NAMALWA (cell line): ENCODE data around the gene MORC4.

ENCODE experiments used
- DNase-seq: peaks from one replicate; pipeline ENCODE4 v3.0.0-alpha.2; 2015; ENCODE audit warnings: low spot score

Gene MORC4

DNA sequence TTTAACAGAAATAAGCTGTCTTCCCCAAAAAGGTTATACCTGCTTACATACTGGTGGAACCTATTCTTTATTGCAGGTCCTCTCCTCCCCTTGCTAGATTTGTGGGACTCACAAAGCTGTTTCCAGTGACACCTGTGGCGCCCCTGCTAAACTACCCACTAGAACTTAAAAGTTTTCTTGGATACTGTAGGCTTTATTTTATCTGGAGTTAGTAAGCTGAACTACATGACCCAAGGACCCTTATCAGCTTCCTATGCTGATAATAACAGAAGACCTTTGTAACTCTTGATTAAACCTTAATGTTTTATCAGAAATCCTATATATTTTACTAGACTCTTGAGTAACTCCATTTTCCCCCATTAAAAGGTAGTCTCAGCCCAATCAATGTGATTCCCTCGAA is 47.5 kb downstream of the MORC4 start:
- no peak for DNase-seq

DNA sequence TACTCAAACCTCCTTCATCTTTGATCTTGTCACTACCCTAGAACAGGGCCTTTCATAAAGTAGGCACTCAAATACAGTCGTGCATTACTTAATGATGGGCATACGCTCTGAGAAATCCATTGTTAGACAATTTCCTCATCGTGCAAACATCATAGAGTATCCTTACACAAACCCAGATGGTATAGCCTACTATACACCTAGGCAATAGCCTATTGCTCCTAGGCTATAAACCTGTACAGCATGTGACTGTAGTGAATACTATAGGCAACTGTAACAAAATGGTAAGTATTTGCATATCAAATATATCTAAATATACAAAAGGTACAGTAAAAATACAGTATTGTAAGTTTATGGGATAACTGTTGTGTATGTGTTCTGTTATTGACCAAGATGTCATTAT is 47.9 kb downstream of the MORC4 start:
- no peak for DNase-seq

DNA sequence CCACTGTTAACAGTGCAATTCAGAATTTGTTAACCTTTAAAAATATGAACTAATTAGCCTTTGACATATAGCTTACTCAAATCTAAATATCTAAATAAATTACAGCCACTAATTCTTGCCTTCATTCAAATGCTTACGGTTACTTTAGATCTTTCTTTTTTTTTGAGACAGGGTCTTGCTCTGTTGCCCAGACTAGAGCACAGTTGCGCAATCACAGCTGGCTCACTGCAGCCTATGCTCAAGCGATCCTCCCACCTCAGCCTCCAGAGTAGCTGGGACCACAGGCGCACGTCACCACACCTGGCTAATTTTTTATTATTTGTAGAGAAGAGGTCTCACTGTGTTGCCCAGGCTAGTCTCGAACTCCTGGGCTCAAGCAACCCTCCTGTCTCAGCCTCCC is 48.8 kb downstream of the MORC4 start:
- no peak for DNase-seq

DNA sequence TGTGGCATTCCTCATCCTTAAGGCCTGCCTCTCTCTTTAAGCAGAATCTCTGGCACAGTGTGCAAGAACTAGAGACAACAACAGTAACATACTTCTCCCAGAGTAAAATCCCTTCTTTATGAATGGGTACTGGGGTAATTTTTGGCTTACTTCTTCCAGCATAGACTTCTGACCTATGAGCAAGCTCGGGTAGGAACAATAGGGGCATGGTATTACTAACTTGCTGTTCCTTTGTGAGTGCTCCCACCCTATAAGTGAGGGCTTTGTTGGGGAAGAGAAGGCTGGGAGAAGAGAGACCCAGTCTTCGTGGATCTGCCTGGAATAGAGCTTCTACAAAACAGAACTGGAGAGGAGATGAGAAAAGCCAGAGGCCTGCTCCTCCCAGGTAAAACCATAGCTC is 49.6 kb downstream of the MORC4 start:
- DNase-seq = no peak

DNA sequence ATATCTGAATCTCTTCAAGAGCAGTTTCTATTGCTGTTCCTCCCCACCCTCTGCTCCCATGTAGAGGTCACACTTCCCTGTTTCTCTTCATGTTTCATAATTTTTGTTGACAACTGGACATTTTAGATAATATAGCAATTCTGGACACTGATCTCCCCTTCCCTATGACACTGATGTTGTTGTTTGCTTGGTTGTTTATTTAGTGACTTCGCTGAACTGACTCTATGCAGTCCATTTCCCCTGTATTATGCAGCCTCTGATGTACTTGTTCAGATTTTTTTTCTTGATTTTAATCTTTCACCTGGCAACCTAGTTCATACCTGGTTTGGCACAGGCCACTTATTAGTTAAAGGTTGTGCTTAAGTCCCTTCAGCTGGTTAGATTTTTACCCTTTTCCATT is 50.6 kb downstream of the MORC4 start:
- no peak for DNase-seq

DNA sequence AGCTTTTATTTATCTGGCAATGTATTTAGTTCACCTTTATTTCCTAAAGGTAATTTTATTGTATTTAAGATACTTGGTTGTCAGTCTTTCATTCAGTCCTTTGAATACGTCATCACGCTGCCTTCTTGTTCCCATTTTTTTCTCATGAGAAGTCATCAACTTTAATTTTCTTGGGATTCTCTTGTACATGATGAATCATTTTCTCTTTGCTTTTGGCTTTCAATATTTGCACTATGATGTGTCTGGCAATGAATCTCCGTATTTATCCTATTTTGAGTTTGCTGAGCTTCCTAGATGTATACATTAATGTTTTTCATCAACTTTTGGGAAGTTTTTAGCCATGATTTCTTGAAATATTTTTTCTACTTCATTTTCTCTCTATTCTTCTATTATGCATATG is 51.4 kb downstream of the MORC4 start:
- DNase-seq = no peak

DNA sequence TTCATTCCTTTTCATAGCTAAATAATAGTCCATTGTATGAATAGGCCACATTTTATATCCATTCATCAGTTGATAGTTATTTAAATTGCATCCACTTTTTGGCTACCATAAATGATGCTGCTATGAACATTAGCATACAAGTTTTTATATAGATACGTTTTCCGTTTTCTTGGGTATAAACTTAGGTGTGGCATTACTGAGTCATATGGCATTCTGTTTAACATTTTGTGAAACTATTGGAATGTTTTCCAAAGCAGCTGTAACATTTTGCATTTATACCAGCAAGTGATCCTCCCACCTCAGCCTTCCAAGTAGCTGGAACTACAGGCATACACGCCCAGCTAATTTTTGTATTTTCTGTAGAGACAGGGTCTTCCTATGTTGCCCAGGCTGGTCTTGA is 53.5 kb downstream of the MORC4 start:
- no peak for DNase-seq

DNA sequence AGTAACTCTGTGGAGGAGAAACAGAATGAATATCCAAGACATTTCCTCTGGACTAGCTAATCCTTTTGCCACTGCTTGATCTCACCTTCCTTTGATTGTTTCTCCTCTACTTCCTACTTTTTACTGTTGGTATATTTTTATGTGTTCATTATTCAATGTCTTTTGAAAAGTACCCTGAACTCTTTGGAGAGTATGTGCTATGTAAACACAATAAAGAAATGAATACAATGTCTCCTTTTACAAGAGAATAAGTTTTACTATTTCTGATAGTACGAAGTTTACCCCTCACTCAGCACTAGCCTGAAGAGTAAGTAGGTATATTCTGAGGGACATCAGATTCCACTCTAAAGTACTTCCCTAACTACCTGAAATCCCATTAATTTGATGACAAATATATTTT is 59.9 kb downstream of the MORC4 start:
- DNase-seq = no peak

DNA sequence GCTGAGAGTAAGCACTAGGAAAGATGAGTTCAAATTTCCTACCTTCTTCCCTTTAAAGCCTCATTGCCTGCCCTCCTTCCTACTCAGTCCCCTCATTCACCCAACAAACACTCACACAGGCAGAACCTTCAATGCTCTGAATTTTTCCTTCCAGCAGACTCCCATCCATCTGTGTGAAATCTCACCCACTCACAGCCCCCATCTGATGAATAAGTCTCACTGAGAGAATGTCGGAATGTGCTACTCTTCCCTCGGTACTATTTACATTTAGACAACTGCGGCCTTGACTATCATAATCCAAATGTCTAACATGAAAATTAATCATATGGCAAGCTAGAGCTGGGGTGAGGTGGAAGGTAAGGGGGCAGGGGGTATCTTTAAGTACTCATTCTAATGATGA is 60.4 kb downstream of the MORC4 start:
- no peak for DNase-seq

DNA sequence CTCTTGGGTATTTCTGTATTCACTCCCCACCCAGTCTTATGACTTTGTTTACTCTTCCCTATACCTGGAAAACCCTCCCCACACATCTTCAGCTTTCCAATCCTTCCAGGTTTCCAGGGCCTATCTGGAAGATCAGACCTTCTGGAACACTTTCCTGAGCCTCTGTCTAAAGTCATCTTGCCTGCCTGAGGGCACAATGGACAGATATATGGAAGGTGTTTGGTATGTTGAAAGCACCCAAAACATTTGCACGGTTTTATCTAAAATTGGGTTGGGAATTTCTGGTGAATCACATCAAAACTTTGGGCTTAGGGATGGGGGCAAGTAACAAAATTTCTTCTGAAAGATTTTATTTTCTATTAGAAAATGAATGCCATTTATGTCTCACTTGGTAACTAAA is 63.8 kb downstream of the MORC4 start:
- no peak for DNase-seq

DNA sequence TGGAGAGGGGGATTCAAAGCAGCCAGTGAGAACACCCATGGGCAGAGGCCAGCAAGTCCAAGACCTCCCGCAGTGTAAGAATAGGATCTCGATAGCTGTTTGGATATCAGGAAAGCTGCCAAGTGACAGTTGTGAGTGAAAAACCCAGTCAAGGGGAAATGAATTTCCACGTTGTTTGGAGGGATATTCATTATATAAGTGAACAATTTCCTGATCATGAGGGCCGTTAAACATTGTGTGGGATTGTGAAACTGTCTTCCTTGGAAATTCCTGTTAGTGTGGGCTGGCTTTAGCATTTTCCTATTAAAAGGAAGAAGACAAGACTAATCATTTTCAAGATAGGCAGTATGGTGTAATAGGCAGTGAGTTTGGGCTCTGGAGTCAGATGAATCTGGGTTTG is 64.8 kb downstream of the MORC4 start:
- no peak for DNase-seq

DNA sequence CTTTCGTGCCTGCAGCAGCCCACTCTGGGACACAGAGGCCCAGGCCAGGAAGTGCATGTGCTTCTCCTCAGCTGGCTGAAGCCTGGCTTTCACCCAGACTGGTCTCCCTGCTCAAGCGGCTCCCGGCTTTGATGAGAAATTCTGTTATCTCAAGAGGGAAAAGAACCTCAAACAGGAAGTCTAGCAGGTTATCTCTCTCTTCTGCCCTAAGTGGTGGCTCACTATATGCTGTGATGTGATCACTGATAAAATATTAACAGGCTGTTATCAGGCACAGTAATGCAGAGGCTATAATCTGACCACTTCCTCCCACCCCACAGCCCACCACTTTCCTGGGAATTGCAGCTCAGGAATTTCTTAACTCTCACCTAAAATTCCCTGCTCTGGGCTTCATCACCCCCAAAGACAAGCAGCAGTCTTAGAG is 66.5 kb downstream of the MORC4 start:
- DNase-seq = no peak

DNA sequence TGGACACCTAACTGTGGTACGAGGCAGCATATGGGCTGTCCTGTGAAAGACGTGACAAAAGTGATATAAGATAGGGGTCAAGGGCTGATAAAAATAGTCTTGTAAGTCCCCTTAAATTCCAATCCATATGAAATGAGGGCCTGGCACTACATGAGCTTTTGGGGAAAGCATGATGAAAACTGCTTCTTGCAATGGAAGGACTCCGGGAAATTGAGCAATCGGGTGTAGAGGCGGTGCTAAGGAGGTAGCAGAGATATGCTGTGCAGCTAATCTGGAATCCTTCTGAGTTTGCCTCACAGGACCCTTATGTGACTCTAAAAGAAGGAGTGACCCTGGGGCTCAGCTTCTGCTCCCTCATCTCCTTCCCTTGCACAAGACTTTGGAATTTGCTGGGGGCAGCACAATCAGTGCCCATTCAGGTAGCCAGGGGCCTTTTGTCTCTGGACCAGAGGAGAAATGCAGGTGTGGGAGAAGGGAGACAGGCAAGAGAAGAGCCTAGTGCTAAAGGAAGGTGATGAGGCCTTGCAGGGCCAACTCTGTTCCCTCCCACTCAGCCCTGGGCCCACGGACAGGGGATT is 67.0 kb downstream of the MORC4 start:
- no peak for DNase-seq

DNA sequence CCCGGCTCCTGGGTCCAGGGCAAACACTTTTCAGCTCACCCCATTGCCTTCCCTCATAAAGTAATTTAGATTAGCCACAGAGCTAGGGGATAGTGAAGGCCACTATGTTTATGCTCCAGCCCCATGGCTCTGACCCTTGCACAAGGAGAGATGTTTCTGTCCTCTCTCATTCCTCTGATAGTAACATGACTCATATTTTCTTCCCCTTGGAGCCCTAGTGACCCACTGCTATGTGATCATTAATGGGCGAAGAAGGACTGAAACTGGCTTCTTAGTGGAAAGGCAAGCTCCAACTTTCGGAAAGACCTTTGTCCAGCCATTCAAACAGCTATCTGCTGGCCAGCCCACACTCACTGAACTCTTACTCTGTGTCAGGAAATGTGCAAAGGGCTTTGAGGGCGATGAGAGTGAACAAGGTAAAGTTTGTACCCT is 67.5 kb downstream of the MORC4 start:
- no peak for DNase-seq

DNA sequence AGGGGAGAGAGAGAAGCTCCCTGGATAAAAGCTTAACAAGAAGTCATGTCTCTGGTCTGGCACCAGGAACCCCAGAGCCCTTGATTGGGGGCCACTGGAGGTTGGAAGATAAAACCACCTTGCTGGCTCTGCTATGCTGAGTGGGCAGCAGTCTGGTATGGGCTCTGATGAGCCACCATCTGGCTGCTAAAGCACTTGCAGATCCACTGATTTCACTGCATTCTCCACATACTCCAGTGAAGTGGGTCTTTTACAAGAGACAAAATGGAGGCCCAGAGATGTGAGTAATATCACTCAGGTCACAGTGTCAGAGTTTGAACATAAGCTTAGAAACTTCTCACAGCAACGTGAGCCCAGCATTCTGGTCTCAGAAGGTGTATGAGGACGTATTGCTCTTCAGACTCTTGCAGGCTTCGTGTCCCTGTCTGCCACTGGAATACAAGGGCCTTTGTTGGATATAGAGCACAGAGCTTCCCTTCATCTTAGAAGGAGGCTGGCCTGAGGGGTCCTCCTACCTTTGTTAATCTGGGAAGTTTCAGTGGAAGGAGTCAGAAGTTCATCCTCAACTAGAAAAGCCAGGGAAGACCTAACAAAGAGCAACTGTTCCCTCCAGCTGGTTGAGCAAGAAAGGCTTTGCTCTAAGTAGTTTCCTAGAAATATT is 68.1 kb downstream of the MORC4 start:
- DNase-seq = no peak

DNA sequence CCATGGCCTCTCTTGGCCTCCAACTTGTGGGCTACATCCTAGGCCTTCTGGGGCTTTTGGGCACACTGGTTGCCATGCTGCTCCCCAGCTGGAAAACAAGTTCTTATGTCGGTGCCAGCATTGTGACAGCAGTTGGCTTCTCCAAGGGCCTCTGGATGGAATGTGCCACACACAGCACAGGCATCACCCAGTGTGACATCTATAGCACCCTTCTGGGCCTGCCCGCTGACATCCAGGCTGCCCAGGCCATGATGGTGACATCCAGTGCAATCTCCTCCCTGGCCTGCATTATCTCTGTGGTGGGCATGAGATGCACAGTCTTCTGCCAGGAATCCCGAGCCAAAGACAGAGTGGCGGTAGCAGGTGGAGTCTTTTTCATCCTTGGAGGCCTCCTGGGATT is 71.8 kb downstream of the MORC4 start:
- DNase-seq = no peak

DNA sequence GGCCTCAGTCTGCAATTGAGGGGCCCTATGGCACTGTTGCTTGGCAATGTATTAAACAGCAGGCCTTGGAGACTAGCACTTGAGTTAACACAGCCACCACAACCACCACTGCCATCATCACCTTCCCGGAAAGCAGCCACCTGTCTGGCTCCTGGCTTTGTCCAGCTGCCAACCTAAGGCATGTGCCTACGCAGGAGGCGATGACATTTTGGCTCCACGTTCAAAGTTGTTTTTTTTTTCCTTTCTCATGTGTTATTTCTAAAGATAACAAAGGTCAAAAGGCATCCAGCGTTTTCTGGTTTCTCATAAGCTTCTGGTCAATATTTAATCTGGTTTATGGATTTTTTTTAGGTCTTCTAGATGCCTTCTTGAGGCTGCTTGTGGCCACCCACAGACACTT is 72.3 kb downstream of the MORC4 start:
- no peak for DNase-seq

DNA sequence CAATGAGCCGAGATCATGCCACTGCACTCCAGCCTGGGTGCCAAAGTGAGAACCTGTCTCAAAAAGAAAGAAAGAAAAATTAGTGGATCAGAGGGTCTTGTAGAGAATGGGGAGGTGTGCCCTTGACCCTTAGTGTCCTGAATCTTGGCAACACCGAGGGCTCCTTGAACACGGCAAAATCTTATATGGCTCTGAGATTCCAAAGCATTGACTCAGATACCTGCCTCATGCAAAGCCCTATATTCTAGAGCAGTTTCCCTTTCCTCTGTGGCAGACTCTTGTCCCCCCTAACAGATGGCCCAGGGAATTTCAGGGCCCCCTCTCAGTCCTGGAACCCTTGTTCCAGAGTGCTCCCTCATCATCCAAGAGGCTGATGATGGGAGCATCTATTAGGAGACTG is 73.0 kb downstream of the MORC4 start:
- no peak for DNase-seq

DNA sequence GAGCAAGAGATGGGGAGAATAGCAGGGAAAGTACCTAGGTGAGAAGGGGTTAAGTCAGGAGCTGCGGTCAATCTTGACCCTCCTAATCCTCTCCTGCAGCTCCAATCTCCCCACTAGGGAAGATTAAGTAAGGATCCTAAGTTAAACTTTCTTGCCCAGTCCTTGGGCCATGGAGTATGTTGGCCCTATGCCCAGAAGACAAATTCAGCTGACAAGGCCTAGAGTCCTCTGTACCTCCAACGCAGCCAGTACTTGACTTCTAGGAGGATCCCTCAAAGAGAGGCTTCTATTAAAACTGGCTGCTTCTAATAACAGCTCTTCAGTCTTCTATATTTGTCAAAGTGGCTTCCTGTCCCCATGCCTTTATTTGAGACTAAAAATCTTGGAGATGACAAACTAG is 78.4 kb downstream of the MORC4 start:
- no peak for DNase-seq

DNA sequence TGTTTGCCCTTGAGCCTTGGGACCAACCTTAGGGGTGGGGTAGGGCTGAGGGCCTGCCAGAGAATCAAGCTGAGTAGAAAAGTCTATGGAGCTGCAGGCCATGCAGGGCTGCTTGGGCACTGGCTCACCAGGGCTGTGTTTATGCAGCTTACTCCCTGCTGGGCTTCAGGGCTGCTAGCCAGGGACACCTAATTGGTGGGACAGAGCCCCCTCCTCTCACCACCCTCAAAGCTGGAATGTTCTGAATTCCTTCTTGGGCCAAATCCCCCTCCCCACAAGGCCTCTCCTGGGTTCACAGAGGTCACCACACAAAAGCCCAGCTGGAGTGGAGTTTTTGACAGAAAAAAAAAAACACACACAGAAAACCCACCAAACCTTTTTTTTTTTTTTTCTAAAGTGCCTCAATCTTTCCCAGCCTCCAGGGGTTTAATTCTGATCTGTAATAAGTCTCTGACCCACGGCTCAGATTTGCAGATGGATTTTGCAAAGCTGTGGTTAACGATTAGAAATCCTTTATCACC is 80.0 kb downstream of the MORC4 start, which contains the start of gene CLDN2:
CLDN2 (plus strand) TSS at position 471 of the 521 bp plus-strand sequence. CDS start 7,827 bp downstream, outside the sequence.
- DNase-seq = no peak

DNA sequence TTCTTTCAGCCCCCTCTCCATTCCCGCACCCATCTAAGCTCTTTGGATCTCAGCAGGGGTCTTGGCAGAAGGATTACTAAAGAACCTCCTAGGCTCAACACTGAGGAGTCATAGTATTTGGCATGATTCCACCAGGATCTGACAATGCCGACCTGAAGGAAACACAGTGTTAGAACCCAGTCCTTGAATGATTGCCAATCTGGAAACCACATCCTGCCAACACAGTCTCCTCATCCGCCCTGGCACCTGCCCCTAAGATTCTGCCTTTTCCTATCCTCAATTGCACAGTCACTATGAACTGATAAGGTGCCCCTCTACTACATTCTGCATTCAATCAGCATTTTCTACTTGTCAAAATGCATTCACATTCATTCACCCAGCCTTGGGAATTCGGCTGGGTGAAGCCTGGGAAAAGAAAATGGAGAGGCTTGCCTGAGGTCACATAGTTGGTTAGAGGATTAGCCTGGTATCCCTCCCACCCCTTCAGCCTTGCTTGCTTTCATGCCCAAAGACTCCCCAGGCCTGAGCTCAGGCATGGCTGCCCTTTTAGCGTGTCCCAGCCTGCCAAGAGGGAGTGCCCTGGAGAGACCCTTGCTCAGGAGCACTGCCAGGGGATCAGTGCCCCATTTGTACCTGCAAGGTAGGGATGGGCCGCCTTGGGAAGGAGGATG is 82.0 kb downstream of the MORC4 start:
- no peak for DNase-seq

DNA sequence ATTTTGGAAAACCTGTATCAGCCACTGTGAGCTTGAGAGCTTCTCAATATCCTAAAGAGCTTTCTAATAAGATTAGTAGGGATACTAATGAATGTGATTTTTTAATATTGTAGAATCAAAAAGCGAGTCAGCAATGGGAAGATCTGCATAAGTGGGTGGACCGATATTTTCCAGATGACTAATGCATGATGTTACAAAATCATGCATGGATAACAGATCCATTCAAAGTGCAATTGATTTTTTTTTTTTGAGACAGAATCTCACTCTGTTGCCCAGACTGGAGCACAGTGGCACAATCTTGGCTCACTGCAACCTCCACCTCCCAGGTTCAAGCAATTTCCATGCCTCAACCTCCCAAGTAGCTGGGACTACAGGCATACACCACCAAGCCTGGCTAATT is 87.1 kb downstream of the MORC4 start:
- no peak for DNase-seq

DNA sequence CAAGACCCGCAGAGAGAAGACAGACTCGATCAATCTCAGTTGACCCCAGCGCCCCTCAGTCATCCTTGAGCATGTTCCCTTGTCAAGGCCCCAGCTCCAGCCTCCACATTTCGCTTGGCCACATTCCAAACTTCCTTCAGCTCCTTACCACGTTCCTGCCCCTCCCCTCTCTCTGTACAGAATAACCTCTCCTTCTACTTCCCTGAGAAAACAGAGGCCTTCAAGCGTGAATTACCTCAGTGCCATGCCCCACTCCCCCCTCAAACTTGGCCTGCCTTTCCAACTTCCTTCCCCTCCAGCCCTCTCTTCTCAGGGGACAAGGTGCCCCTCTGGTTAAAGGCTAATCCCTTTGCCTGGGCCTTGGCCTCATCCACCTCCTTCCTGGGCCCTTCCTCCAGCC is 93.7 kb downstream of the MORC4 start:
- DNase-seq = no peak
